ENCODE data around the gene SLC10A7.

Gene SLC10A7

GRCh38 chr4:146437778-146438177 lies 84.0 kb downstream of the SLC10A7 start:
- no peak overlapping the region for H3K4me3 ChIP-seq (ENCODE audit: low read length)
- H3K36me3 ChIP-seq (ENCODE audit: control insufficient read depth, low read depth, low read length): no peaks in the 10 kb centered on the region
- H3K27ac ChIP-seq (ENCODE audit: low read length): no peak overlapping the region
- H3K9ac ChIP-seq (ENCODE audit: low read length): no peak overlapping the region
- peaks cover 3% of the 10 kb centered on the region for H3K4me1 ChIP-seq (ENCODE audit: control insufficient read depth, low read depth, low read length)
- no peaks in the 10 kb centered on the region for H3K9me3 ChIP-seq (ENCODE audit: control insufficient read depth, low read depth, low read length)
- no peaks in the 10 kb centered on the region for H3K27me3 ChIP-seq (ENCODE audit: control insufficient read depth, insufficient read depth, low read length)

DNA sequence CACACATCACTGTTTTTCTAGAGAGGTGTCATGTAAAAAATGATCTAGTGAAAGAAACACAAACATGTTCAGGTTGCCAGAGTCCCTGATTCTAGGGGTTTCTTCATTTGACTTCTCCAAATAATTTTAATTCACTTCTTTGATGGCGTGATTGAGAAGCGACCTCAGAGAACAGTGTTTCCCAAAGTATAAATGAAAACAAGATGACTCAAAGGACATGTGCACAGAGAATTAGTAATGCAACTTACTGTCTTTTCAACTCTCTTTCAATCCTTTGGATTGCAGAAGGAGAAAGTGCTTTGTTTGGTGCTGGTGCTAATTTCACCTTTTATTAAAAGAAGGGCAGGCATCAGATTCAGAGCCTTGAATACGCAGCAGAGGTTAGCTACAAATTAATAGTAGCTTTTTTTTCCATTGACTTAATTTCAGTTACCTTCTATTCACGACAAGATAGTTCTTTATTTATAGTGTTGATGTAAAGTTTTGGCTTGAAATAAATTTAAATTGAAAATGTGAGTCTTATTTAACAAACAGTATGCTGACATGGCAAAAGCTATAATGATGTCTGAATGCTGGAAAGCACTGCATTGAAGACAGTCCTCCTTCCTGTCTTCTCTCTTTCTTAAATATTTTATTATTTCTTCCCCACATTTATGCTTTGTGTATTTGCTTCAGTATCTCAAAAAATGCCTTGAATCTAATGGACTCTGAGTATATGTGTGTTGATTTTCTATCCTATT lies 85.1 kb downstream of the SLC10A7 start:
- H3K9me3 ChIP-seq (ENCODE audit: control insufficient read depth, low read depth, low read length): no peaks in the 10 kb centered on the region
- no peak overlapping the region for H3K4me3 ChIP-seq (ENCODE audit: low read length)
- H3K9ac ChIP-seq (ENCODE audit: low read length): no peak overlapping the region
- H3K27ac ChIP-seq (ENCODE audit: low read length): no peak overlapping the region
- no peaks in the 10 kb centered on the region for H3K4me1 ChIP-seq (ENCODE audit: control insufficient read depth, low read depth, low read length)
- H3K27me3 ChIP-seq (ENCODE audit: control insufficient read depth, insufficient read depth, low read length): no peaks in the 10 kb centered on the region
- H3K36me3 ChIP-seq (ENCODE audit: control insufficient read depth, low read depth, low read length): no peaks in the 10 kb centered on the region

DNA sequence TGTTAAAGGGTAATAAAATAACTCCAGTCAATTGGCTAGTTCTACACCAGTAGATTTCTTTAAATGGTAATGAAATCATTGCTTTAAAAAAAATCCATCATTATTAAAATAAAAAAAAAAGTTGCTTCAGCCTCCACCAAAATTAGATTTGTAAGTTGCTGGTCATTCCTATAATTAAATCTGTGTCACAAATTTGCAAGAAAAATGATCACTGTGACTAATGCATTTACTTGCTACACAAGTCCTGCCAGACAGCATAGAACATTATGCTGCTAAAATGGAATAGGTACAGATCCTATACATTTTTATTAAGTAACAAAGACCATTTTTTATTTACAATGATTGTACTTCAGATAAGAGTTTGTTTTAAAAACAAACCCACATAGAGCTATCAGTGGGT lies 85.8 kb downstream of the SLC10A7 start:
- Histone ChIP-seq H3K4me3 (ENCODE audit: low read length) (no peak overlapping the region), H3K4me1 (ENCODE audit: control insufficient read depth, low read depth, low read length) (no peaks in the 10 kb centered on the region), H3K27ac (ENCODE audit: low read length) (no peak overlapping the region), H3K36me3 (ENCODE audit: control insufficient read depth, low read depth, low read length) (no peaks in the 10 kb centered on the region), H3K27me3 (ENCODE audit: control insufficient read depth, insufficient read depth, low read length) (no peaks in the 10 kb centered on the region), H3K9me3 (ENCODE audit: control insufficient read depth, low read depth, low read length) (no peaks in the 10 kb centered on the region), H3K9ac (ENCODE audit: low read length) (no peak overlapping the region)

DNA sequence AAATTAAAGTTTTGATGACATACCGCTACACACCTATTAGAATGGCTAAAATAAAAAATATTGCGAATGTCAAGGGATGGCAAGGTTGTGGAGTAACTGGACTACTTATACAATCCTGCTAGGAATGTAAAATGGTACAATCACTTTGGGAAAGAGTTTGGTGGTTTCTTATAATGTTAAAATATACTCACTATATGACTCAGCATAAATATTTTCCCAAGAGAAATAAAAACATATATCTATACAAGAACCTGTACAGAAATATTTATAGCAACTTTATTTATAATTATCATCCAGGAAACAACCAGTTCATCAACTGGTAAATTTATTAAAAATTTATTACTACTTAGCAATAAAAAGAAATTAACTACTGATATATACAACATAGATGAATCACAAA lies 89.7 kb downstream of the SLC10A7 start:
- no peaks in the 10 kb centered on the region for H3K36me3 ChIP-seq (ENCODE audit: control insufficient read depth, low read depth, low read length)
- H3K27ac ChIP-seq (ENCODE audit: low read length): no peak overlapping the region
- H3K9ac ChIP-seq (ENCODE audit: low read length): no peak overlapping the region
- H3K27me3 ChIP-seq (ENCODE audit: control insufficient read depth, insufficient read depth, low read length): no peaks in the 10 kb centered on the region
- no peaks in the 10 kb centered on the region for H3K4me1 ChIP-seq (ENCODE audit: control insufficient read depth, low read depth, low read length)
- no peaks in the 10 kb centered on the region for H3K9me3 ChIP-seq (ENCODE audit: control insufficient read depth, low read depth, low read length)
- no peak overlapping the region for H3K4me3 ChIP-seq (ENCODE audit: low read length)

- H3K9me3 ChIP-seq (ENCODE audit: control insufficient read depth, low read depth, low read length): no peaks in the 10 kb centered on the region
- no peaks in the 10 kb centered on the region for H3K36me3 ChIP-seq (ENCODE audit: control insufficient read depth, low read depth, low read length)
- no peak overlapping the region for H3K4me3 ChIP-seq (ENCODE audit: low read length)
- H3K27me3 ChIP-seq (ENCODE audit: control insufficient read depth, insufficient read depth, low read length): no peaks in the 10 kb centered on the region
- H3K9ac ChIP-seq (ENCODE audit: low read length): no peak overlapping the region
- H3K27ac ChIP-seq (ENCODE audit: low read length): no peak overlapping the region
- no peaks in the 10 kb centered on the region for H3K4me1 ChIP-seq (ENCODE audit: control insufficient read depth, low read depth, low read length)
Observed at GRCh38 chr4:146428298-146428697, 93.4 kb downstream of the SLC10A7 start.

- peaks cover 6% of the 10 kb centered on the region for H3K4me1 ChIP-seq (ENCODE audit: control insufficient read depth, low read depth, low read length)
- H3K27ac ChIP-seq (ENCODE audit: low read length): no peak overlapping the region
- H3K36me3 ChIP-seq (ENCODE audit: control insufficient read depth, low read depth, low read length): no peaks in the 10 kb centered on the region
- no peaks in the 10 kb centered on the region for H3K9me3 ChIP-seq (ENCODE audit: control insufficient read depth, low read depth, low read length)
- no peak overlapping the region for H3K4me3 ChIP-seq (ENCODE audit: low read length)
- H3K9ac ChIP-seq (ENCODE audit: low read length): no peak overlapping the region
- no peaks in the 10 kb centered on the region for H3K27me3 ChIP-seq (ENCODE audit: control insufficient read depth, insufficient read depth, low read length)
Observed at GRCh38 chr4:146417822-146418221, 103.9 kb downstream of the SLC10A7 start.

DNA sequence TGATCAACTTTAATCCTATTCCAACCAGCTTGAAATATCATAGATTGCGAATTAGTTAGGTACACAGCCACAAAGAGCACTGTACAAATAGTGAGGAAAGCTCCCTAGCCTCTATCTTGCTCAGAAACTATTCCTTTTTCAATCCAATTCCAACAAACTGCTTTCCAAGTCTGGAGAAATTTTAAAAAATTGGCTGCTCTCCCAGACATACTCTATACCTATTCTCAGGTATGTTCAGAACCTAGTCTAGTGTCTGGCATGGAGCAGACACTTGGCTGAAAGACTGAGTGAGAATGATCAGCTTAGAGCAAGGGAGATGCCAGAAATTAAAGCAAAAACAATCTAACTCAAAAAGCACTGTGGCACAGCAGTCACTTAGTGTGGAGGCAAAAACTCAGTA lies 105.9 kb downstream of the SLC10A7 start:
- no peak overlapping the region for H3K9ac ChIP-seq (ENCODE audit: low read length)
- no peaks in the 10 kb centered on the region for H3K36me3 ChIP-seq (ENCODE audit: control insufficient read depth, low read depth, low read length)
- no peak overlapping the region for H3K4me3 ChIP-seq (ENCODE audit: low read length)

DNA sequence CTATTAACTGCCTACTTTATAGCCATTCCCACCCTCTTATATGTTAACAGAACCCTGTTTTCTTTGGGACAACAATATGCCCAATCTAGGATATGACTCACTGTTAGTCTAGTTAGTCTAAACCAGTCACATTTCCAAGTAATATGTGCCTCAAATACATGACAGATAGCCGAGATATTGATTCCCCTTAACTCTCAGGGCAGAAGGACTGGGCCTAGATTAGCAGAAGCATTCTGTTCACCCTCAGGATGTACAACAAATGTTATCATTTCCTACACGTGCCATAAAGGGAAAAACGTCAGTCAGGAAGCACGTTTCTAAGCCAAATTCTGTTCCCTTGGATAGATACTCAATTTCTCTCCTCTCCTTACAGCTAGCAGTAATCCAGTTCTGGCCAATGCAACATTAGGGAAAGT lies 114.1 kb downstream of the SLC10A7 start:
- Histone ChIP-seq H3K36me3 (ENCODE audit: control insufficient read depth, low read depth, low read length) (no peaks in the 10 kb centered on the region), H3K27ac (ENCODE audit: low read length) (no peak overlapping the region), H3K4me3 (ENCODE audit: low read length) (no peak overlapping the region), H3K9ac (ENCODE audit: low read length) (no peak overlapping the region), H3K4me1 (ENCODE audit: control insufficient read depth, low read depth, low read length) (peaks cover 8% of the 10 kb centered on the region), H3K9me3 (ENCODE audit: control insufficient read depth, low read depth, low read length) (no peaks in the 10 kb centered on the region), H3K27me3 (ENCODE audit: control insufficient read depth, insufficient read depth, low read length) (no peaks in the 10 kb centered on the region)

More for the DNA sequence above, 105.9 kb downstream of the SLC10A7 start:
- Histone ChIP-seq H3K27ac (ENCODE audit: low read length) (no peak overlapping the region), H3K9me3 (ENCODE audit: control insufficient read depth, low read depth, low read length) (no peaks in the 10 kb centered on the region), H3K4me1 (ENCODE audit: control insufficient read depth, low read depth, low read length) (peaks cover 14% of the 10 kb centered on the region), H3K27me3 (ENCODE audit: control insufficient read depth, insufficient read depth, low read length) (no peaks in the 10 kb centered on the region)

DNA sequence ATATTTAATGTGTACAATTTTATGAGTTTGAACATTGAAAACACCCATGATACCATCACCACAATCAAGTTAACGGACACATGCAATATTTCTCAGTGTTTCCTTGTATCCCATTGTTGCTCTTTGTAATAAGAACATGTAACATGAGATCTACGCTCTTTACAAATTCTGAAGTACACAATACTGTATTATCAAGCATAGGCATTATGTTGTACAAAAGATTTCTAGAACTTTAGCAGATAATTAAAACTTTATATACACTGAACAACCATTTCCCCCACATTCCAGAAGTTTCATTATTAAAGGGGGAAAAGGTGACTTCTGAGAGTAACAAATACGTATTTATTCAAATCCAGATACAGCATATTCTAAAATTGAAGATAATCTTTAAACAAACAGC lies 114.5 kb downstream of the SLC10A7 start:
- Histone ChIP-seq H3K4me1 (ENCODE audit: control insufficient read depth, low read depth, low read length) (peaks cover 5% of the 10 kb centered on the region), H3K27ac (ENCODE audit: low read length) (no peak overlapping the region), H3K27me3 (ENCODE audit: control insufficient read depth, insufficient read depth, low read length) (no peaks in the 10 kb centered on the region), H3K9ac (ENCODE audit: low read length) (no peak overlapping the region), H3K36me3 (ENCODE audit: control insufficient read depth, low read depth, low read length) (no peaks in the 10 kb centered on the region), H3K4me3 (ENCODE audit: low read length) (no peak overlapping the region), H3K9me3 (ENCODE audit: control insufficient read depth, low read depth, low read length) (no peaks in the 10 kb centered on the region)

- no peaks in the 10 kb centered on the region for H3K27me3 ChIP-seq (ENCODE audit: control insufficient read depth, insufficient read depth, low read length)
- H3K9ac ChIP-seq (ENCODE audit: low read length): no peak overlapping the region
- H3K4me3 ChIP-seq (ENCODE audit: low read length): no peak overlapping the region
- no peaks in the 10 kb centered on the region for H3K36me3 ChIP-seq (ENCODE audit: control insufficient read depth, low read depth, low read length)
- H3K4me1 ChIP-seq (ENCODE audit: control insufficient read depth, low read depth, low read length): no peaks in the 10 kb centered on the region
- no peak overlapping the region for H3K27ac ChIP-seq (ENCODE audit: low read length)
- H3K9me3 ChIP-seq (ENCODE audit: control insufficient read depth, low read depth, low read length): no peaks in the 10 kb centered on the region
Observed at GRCh38 chr4:146401274-146401673, 120.5 kb downstream of the SLC10A7 start.

DNA sequence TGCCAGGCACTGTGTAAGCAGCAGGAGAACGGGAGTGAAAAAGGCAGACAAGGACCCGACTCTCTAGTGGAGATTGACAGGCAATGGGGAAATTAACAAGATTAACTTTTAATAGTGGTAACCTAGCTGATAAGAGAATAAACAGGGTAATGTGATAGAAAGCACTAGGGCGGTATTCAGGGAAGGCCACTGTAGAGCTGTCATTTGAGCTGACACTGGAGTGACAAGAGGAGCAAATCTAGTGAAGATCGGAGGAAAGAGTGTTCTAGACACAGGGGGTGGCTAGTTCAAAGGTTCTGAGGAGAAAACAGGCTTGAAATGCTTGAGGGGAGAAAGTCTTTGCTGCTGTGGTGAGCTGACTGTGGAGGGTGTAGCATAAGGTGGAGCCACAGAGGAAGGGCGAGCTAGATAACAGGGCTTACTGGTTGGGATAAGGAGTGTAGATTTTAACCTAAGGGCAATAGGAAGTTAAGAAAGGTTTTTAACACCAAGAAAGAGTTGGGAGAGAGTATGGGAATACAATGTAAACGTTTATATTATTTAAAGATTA lies 122.8 kb downstream of the SLC10A7 start:
- Histone ChIP-seq H3K9ac (ENCODE audit: low read length) (no peak overlapping the region), H3K9me3 (ENCODE audit: control insufficient read depth, low read depth, low read length) (no peaks in the 10 kb centered on the region), H3K27ac (ENCODE audit: low read length) (no peak overlapping the region), H3K27me3 (ENCODE audit: control insufficient read depth, insufficient read depth, low read length) (no peaks in the 10 kb centered on the region), H3K36me3 (ENCODE audit: control insufficient read depth, low read depth, low read length) (no peaks in the 10 kb centered on the region), H3K4me3 (ENCODE audit: low read length) (no peak overlapping the region), H3K4me1 (ENCODE audit: control insufficient read depth, low read depth, low read length) (no peaks in the 10 kb centered on the region)

- H3K27ac ChIP-seq (ENCODE audit: low read length): no peak overlapping the region
- H3K9ac ChIP-seq (ENCODE audit: low read length): no peak overlapping the region
- H3K4me3 ChIP-seq (ENCODE audit: low read length): no peak overlapping the region
- no peaks in the 10 kb centered on the region for H3K36me3 ChIP-seq (ENCODE audit: control insufficient read depth, low read depth, low read length)
- H3K9me3 ChIP-seq (ENCODE audit: control insufficient read depth, low read depth, low read length): no peaks in the 10 kb centered on the region
- H3K4me1 ChIP-seq (ENCODE audit: control insufficient read depth, low read depth, low read length): no peaks in the 10 kb centered on the region
- no peaks in the 10 kb centered on the region for H3K27me3 ChIP-seq (ENCODE audit: control insufficient read depth, insufficient read depth, low read length)
Observed at GRCh38 chr4:146398404-146398803, 123.3 kb downstream of the SLC10A7 start.
